SU-DHL-6 (cell line): ENCODE measurements around the gene PCNX3.

Experiments
- H2AFZ ChIP-seq: fragments of 200-600 bp; sonication (generic); 2 replicates; pipeline ENCODE4 v1.6.1; 2014; ENCODE audit warnings: low read depth, mild to moderate bottlenecking, moderate library complexity, mixed read lengths, antibody characterized with exemption, low read length; ENCODE audit not compliant: severe bottlenecking
- H3F3A ChIP-seq: fragments of 200-600 bp; shearing (Covaris generic); 2 replicates; pipeline ENCODE4 v1.6.0; 2016; ENCODE audit warnings: antibody characterized with exemption, mild to moderate bottlenecking; ENCODE audit not compliant: insufficient read depth
- H3K27ac ChIP-seq: fragments of 200-600 bp; sonication (generic); 2 replicates; pipeline ENCODE4 v1.5.1; 2016; ENCODE audit warnings: low read depth, mild to moderate bottlenecking, low read length, moderate library complexity, mixed read lengths
- H3K27me3 ChIP-seq: fragments of 200-600 bp; sonication (generic), shearing (Covaris generic); 2 replicates; pipeline ENCODE4 v1.6.0; 2014; ENCODE audit warnings: mild to moderate bottlenecking, low read length
- H3K36me3 ChIP-seq: fragments of 200-600 bp; sonication (generic); 2 replicates; pipeline ENCODE4 v1.6.1; 2014; ENCODE audit warnings: mild to moderate bottlenecking, low read length, mixed read lengths
- H3K4me2 ChIP-seq: fragments of 300-600, 200-600 bp; shearing (Covaris generic), sonication (generic); 2 replicates; pipeline ENCODE4 v1.6.0; 2014; ENCODE audit warnings: low read length, low read depth, mild to moderate bottlenecking; ENCODE audit not compliant: poor library complexity, severe bottlenecking
- H3K4me3 ChIP-seq: fragments of 200-600 bp; sonication (generic); 2 replicates; pipeline ENCODE4 v1.5.1; 2014; ENCODE audit warnings: antibody characterized with exemption, low read length, mild to moderate bottlenecking, mixed read lengths; ENCODE audit not compliant: insufficient read depth, poor library complexity, severe bottlenecking
- H3K79me2 ChIP-seq: fragments of 200-600 bp; sonication (generic); 2 replicates; pipeline ENCODE4 v1.6.1; 2014; ENCODE audit warnings: mild to moderate bottlenecking, low read length, moderate library complexity; ENCODE audit not compliant: insufficient read depth
- H3K9ac ChIP-seq: fragments of 200-600 bp; sonication (generic); 2 replicates; pipeline ENCODE4 v1.7.0; 2014; ENCODE audit warnings: mild to moderate bottlenecking, low read length
- H3K9me2 ChIP-seq: fragments of 200-600 bp; sonication (generic); replicated peaks from 2 replicates; pipeline ENCODE4 v1.6.1; 2014; ENCODE audit warnings: low read length; ENCODE audit not compliant: insufficient read depth
- H3K9me3 ChIP-seq: fragments of 200-600 bp; sonication (generic); 2 replicates; pipeline ENCODE4 v1.6.1; 2014; ENCODE audit warnings: low read length, mixed read lengths; ENCODE audit not compliant: insufficient read depth
- H4K20me1 ChIP-seq: fragments of 200-600 bp; sonication (generic); 2 replicates; pipeline ENCODE4 v1.6.1; 2014; ENCODE audit warnings: low read depth, mild to moderate bottlenecking, antibody characterized with exemption, low read length, moderate library complexity, mixed read lengths
- CTCF ChIP-seq: fragments of 200-600 bp; sonication (generic); IDR thresholded peaks from one replicate; pipeline ENCODE4 v1.5.1; 2017; ENCODE audit warnings: antibody characterized with exemption, mild to moderate bottlenecking, low read length, moderate library complexity; ENCODE audit not compliant: insufficient read depth, poor library complexity, severe bottlenecking
- EZH2phosphoT487 ChIP-seq: fragments of 200-600 bp; sonication (generic), shearing (Covaris generic); conservative IDR thresholded peaks from 2 replicates; pipeline ENCODE4 v1.6.1; 2018; ENCODE audit warnings: mild to moderate bottlenecking, antibody characterized with exemption, low read length, moderate library complexity, mixed read lengths

The PCNX3 gene

GRCh38 chr11:65640483-65641296, 25.1 kb downstream of the PCNX3 start:
- H3K9ac ChIP-seq: peak overlapping the region; percentile 76
- TF ChIP-seq CTCF (no peak), EZH2phosphoT487 (no peak)
- no peaks in the 10 kb centered on the region for H3K79me2 ChIP-seq

GRCh38 chr11:65641297-65642013, 25.9 kb downstream of the PCNX3 start:
- Histone ChIP-seq H3K4me2 (no peak overlapping the region), H3K27ac (peak overlapping the region; percentile 90; the same call in 1 of the 2 replicates), H3K9me3 (no peaks in the 10 kb centered on the region), H3K36me3 (no peaks in the 10 kb centered on the region), H3K79me2 (no peaks in the 10 kb centered on the region), H3K9ac (no peak overlapping the region), H3K4me3 (no peak overlapping the region), H4K20me1 (no peaks in the 10 kb centered on the region), H3K9me2 (no peaks in the 10 kb centered on the region), H3K27me3 (no peaks in the 10 kb centered on the region), H3F3A (peaks cover 23% of the 10 kb centered on the region), H2AFZ (no peak overlapping the region)
- TF ChIP-seq CTCF (no peak), EZH2phosphoT487 (no peak)

More at GRCh38 chr11:65640483-65641296, 25.1 kb downstream of the PCNX3 start:
- Histone ChIP-seq H3K9me2 (no peaks in the 10 kb centered on the region), H3K27me3 (no peaks in the 10 kb centered on the region), H3K4me3 (peak overlapping the region; percentile 36), H3F3A (peaks cover 23% of the 10 kb centered on the region), H3K36me3 (no peaks in the 10 kb centered on the region), H2AFZ (no peak overlapping the region), H3K4me2 (peak overlapping the region; percentile 77), H3K9me3 (no peaks in the 10 kb centered on the region), H3K27ac (peak overlapping the region; percentile 90), H4K20me1 (no peaks in the 10 kb centered on the region)

GRCh38 chr11:65642014-65642671, 26.6 kb downstream of the PCNX3 start:
- Histone ChIP-seq H3K9ac (no peak overlapping the region), H3K9me2 (no peaks in the 10 kb centered on the region), H2AFZ (no peak overlapping the region), H3K79me2 (no peaks in the 10 kb centered on the region), H3K9me3 (no peaks in the 10 kb centered on the region), H3K36me3 (no peaks in the 10 kb centered on the region), H3K27me3 (no peaks in the 10 kb centered on the region), H3K4me3 (no peak overlapping the region), H4K20me1 (no peaks in the 10 kb centered on the region), H3F3A (peaks cover 22% of the 10 kb centered on the region), H3K27ac (no peak overlapping the region), H3K4me2 (no peak overlapping the region)
- TF ChIP-seq EZH2phosphoT487 (no peak), CTCF (no peak)
